GM19025 (cell line): Measurements from ENCODE around the gene CPE.
A peak's percentile ranks its signal among the peaks of the same experiment; 100 is the strongest.
"Not testable (repeated sequence)": the region's sequence is repeated elsewhere in the genome, so short reads cannot be mapped to it uniquely, and the experiment has no call there.

Experiments
- ATAC-seq: cut with Tn5 transposase; IDR thresholded peaks from one replicate; pipeline ENCODE4 v1.9.1; 2021; ENCODE audit warnings: mild to moderate bottlenecking, low read depth, moderate library complexity; ENCODE audit not compliant: unreplicated experiment

Gene CPE

GRCh38 chr4:165457793-165458192 lies 79.0 kb downstream of the CPE start:
- no peak for ATAC-seq

- no peak for ATAC-seq
Measured at GRCh38 chr4:165458471-165458870, 79.7 kb downstream of the CPE start.

GRCh38 chr4:165461159-165461821 lies 82.5 kb downstream of the CPE start:
- no peak for ATAC-seq

- no peak for ATAC-seq
Measured at GRCh38 chr4:165462009-165462408, 83.2 kb downstream of the CPE start.

- ATAC-seq = no peak
Measured at GRCh38 chr4:165464376-165464775, 85.6 kb downstream of the CPE start.

DNA sequence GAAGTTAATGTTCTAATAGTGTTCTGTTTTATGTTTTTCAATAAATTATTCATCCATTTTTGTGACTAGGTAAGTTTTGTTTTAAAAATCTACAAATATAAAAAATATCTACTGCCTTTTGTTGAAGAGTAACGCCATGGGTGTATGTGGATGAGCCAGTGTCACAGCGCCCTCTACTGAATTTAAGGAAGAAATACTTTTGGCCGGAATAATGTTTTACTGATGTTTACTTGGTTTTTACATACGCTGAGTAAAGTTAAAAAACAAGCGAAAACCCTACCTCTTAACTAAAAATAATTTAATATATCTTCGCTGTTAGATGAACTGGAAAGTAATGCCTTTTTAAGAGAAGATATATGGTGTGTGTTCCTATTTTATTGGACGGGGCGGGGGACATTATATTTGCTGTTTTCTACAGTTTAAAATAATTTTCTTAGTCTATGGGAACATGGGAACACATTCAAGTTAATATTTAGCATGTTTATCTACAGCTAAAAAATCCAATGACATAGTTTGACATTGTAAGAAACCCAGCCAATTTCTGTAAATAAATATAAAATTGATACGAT lies 86.1 kb downstream of the CPE start:
- ATAC-seq = no peak

GRCh38 chr4:165470009-165470408 lies 91.2 kb downstream of the CPE start:
- no peak for ATAC-seq

DNA sequence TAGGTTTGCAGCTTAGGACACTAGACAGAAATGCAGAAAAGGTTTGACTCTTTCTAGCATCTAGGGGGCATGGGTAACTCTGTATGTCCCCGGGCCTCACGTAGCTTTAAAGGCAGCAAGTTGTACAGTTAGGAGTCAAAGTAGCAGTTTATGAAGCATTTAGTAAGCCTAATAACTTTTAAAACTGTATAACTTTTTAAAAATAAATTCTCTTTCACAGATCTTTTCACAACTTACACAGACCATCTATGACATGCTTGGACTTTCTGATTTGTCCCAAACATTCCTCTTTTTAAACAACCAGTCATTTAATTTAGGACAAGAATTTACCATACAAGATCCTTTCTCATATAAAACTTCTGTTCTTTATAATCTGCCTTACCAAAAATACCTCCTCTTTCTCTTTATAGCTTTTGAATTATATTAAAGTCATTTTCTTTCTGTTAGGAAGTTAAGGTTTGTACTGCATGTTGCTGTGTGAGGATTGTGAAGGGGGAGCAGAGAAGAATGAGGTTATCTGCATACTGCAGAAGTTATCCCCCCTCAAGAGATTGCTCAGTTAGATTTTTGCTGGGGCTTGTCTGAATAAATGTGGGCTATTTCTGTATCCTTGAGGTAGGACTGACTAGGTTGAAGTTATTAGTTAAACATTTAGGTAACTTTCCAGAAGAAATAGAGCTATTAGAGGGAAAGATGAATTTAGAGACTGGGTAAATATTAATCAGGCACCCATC lies 94.3 kb downstream of the CPE start:
- no peak for ATAC-seq

DNA sequence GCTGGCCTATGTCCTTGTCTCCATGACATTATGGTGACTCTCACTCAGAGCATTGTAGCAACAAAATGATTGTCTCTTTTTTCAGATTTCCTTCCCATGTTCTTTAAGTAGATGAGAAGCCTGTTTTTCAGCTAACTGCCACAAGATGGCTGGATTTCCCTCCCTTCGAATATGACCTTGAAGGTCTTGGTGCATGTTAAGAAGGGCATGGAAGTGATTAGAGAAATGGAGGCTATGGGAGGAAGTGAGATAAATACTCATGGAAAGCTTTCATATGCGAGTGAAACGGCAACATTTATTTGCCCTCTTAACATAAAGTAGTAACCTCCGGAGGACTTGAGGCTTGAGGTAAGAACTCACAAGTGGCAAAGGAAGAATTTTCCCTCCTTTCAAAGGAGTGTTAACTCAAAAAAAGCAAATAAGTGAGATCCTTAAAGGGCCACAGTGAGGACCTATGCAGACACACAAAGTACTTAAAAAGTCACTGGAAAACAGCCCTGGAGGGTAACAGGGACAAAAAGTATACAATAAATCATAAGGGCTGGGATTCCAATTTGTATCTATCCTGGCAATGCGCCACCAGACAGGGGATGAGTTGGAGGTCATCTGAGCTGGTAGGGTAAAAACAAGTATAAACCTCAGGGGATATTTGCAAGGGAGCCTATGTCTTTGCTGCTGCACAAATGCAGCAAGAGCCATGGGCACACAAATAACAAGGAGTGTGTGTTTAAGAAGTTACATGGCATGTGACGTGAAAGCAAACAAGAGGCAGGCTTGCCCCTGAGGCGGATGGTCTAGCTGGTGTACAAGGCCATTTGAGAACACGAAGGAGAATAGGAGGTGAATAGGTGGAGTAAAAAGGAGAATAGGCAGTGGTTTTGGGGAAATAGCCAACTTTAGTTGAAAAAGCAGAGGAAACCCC lies 96.2 kb downstream of the CPE start:
- ATAC-seq = no peak

GRCh38 chr4:165475706-165476070 lies 96.9 kb downstream of the CPE start:
- ATAC-seq = no peak

DNA sequence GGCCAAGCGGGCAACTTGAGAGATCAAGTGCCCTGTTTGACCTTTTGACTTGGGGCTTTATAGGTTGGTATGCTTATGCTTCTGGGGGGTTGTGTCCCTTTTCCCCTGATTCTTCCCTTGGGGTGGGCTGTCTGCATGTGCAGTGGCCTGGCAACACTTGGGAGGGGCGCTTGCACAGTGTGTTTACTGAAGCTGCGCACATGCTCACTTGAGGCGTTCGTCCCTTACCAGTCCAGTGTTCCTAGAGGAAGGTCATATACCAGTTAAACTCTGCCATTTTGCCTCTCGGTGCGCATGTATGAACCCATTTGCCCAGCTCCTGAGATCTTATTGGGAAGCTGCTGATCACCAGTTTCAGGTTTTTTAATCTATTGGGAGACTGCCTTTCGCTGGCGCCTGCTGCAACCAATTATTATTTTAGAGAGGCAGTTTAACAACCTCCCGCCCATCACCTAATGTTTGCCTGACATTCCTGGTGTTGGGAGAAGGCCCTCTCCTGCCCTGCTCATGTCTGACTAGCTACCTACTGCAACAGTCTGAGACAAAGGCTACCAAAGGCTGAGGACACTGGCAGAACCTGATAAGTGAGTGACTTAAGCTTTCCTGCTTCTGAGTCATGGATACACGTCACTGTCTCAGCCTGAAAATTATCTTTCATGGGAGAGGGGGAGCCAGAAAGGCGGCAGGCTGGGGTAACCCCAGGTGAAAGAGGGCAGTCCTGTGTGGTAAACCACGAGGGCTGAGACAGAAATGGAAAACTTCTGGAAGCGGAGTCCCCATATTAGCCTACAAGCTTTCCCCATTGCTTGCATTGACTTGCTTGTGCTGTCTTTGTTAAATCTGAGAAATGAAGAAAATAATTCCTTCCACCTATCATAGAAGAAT lies 97.6 kb downstream of the CPE start:
- ATAC-seq = no peak

DNA sequence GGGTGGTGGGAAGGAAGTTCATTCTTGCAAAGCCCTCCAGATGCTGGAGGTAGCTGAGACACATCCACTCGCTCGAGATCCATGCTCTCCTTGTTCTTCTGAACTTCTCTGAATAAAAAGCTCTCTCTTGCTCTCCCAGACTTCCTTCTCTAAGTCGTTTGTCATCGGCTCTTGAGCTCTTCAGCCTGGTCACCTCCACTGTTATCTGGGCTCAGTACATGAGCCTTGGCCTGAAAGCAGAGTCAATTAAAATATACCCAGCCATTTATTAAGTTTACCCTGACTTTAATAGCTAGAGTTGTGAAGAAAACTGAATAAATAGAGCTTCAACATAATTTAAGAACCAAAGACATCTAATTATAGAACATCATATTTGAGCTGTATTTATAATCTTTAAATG lies 99.0 kb downstream of the CPE start:
- no peak for ATAC-seq

GRCh38 chr4:165478260-165478659 lies 99.5 kb downstream of the CPE start:
- ATAC-seq = no peak

DNA sequence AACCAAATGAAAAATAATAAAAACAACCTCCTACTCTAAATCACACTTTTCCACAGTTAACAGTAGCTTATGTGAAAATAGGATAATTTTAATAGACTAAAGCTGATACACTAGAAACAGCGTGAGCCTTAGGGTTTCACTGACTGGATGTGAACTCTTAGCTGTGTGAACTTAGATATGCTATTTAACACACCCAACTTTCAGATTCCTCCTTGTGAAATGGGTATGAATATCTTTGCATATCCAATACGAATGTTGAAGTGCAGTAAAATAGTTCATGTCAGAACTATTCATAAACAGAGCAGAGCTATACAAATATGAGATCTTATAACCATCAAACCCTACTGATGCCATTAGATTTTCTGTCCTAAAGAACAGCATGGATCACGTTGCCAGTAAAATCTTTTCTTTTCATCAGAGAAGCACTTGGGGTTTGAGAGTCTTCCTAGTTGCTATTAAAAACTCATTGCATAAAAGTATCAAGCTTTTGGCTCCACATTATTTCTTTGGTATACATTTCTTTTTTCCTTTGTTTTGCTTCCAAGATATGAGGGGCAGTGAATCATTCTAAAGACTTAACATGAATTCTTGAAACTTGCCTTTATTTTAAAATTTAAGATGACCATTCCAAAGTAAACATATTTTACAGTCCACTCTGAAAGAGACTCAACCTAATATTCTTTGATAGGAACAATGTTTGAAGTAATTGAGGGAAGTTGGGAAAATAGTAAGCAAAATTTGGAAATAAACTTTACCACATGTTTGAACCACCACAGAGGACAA lies 102.4 kb downstream of the CPE start:
- no peak for ATAC-seq

GRCh38 chr4:165489786-165490185 lies 111.0 kb downstream of the CPE start:
- no peak for ATAC-seq

DNA sequence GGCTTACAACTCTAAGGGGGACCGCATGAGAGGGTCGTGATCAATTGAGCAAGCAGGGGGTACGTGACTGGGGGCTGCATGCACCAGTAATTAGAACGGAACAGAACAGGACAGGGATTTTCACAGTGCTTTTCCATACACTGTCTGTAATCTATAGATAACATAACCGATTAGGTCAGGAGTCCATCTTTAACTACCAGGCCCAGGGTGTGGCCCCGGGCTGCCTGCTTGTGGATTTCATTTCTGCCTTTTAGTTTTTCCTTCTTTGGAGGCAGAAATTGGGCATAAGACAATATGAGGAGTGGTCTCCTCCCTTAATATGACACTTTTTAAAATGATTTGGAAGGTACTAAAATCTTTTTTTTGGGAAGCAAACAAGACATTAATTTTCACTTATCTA lies 113.8 kb downstream of the CPE start:
- not testable (repeated sequence) for ATAC-seq

GRCh38 chr4:165493359-165493758 lies 114.6 kb downstream of the CPE start:
- ATAC-seq = peak; percentile 93

DNA sequence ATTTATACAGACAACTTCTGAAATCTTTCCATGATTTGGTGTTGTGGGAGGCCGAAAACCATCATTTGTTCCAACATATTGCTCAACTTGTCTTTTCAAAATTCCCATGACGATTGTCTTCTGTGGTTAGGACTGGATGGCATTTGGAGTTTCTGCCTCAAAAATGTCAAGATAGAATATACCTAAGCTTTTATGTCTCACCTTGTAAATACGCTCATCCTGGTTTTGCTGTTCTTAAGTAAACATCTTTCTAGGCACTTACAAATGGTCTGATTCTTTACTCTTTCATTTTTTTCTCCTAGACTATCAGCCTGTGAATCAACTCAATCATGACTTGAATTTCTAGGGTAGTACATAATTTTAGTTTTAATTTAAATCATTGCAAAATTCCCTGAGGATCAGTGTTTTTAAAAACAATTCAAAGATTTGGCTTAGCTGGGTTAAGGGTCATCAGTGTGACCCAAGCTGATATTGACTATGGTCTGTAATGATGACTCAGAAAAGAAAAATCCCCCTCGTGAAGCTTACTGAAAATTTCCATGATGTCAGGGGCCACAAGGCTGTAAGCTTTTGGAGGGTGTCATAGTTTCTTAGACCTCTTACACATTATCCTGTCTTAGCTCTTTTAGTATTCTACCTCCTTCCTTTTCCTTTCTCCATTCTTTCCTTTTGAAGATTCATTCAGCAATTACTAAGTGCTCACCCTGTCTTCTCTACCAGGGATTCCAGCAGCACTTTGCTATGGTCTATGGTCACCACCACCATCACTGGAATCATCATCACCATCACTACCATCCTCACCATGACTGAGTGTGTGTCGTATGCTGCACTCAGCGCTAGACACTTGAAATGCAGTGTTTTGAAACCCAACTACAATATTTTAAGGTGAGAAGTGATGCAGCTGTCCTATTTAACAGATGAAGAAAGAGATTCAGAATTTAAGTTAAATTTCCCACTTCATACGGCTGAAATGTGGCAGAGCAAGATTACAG lies 124.4 kb downstream of the CPE start:
- ATAC-seq = no peak
